Erythroblast (primary cell): Measurements from ENCODE around the gene STAC3.

ENCODE experiments used
- GATA1 ChIP-seq: IDR thresholded peaks from 2 replicates; pipeline ENCODE4 v1.6.1; 2011; ENCODE audit warnings: low read depth, mild to moderate bottlenecking, control low read depth, low read length, moderate library complexity
- POLR2A ChIP-seq: IDR thresholded peaks from 2 replicates; pipeline ENCODE4 v1.6.1; 2011; ENCODE audit warnings: mild to moderate bottlenecking, low read length

GRCh38 chr12:57248934-57249742, 1.8 kb downstream of the STAC3 start:
- TF ChIP-seq POLR2A (no peak), GATA1 (no peak)
